Ishikawa (cell line): ENCODE measurements around the gene D2HGDH.

Experiments
- CEBPB ChIP-seq: IDR thresholded peaks from 2 replicates; pipeline ENCODE4 v1.6.1; 2012
- CREB1 ChIP-seq: IDR thresholded peaks from 2 replicates; pipeline ENCODE4 v1.6.1; 2012; ENCODE audit warnings: low read depth
- EGR1 ChIP-seq: IDR thresholded peaks from 2 replicates; pipeline ENCODE4 v1.6.1; 2012
- EP300 ChIP-seq: IDR thresholded peaks from 2 replicates; pipeline ENCODE4 v1.6.1; 2012; ENCODE audit warnings: borderline replicate concordance
- FOXM1 ChIP-seq: IDR thresholded peaks from 2 replicates; pipeline ENCODE4 v1.6.1; 2012; ENCODE audit warnings: low read depth, borderline replicate concordance
- NFIC ChIP-seq: IDR thresholded peaks from 2 replicates; pipeline ENCODE4 v1.6.1; 2012
- RAD21 ChIP-seq: IDR thresholded peaks from 2 replicates; pipeline ENCODE4 v1.6.1; 2012; ENCODE audit warnings: low read depth
- TAF1 ChIP-seq: IDR thresholded peaks from 2 replicates; pipeline ENCODE4 v1.6.1; 2012; ENCODE audit warnings: low read depth, mild to moderate bottlenecking
- TCF12 ChIP-seq: IDR thresholded peaks from 2 replicates; pipeline ENCODE4 v1.6.1; 2012; ENCODE audit warnings: low read depth
- TEAD4 ChIP-seq: IDR thresholded peaks from 2 replicates; pipeline ENCODE4 v1.6.1; 2012
- YY1 ChIP-seq: IDR thresholded peaks from 2 replicates; pipeline ENCODE4 v1.6.1; 2012; ENCODE audit warnings: low read depth
- ZBTB7A ChIP-seq: IDR thresholded peaks from 2 replicates; pipeline ENCODE4 v1.6.1; 2012; ENCODE audit warnings: low read depth
- TF ChIP-seq, protein P1 (sequence below): IDR thresholded peaks from 2 replicates; pipeline ENCODE4 v1.6.1; 2012
- TF ChIP-seq, protein P2 (sequence below): IDR thresholded peaks from 2 replicates; pipeline ENCODE4 v1.6.1; 2012
- TF ChIP-seq, protein P3 (sequence below): IDR thresholded peaks from 2 replicates; pipeline ENCODE4 v1.6.1; 2012; ENCODE audit warnings: low read depth, mild to moderate bottlenecking

D2HGDH gene

DNA sequence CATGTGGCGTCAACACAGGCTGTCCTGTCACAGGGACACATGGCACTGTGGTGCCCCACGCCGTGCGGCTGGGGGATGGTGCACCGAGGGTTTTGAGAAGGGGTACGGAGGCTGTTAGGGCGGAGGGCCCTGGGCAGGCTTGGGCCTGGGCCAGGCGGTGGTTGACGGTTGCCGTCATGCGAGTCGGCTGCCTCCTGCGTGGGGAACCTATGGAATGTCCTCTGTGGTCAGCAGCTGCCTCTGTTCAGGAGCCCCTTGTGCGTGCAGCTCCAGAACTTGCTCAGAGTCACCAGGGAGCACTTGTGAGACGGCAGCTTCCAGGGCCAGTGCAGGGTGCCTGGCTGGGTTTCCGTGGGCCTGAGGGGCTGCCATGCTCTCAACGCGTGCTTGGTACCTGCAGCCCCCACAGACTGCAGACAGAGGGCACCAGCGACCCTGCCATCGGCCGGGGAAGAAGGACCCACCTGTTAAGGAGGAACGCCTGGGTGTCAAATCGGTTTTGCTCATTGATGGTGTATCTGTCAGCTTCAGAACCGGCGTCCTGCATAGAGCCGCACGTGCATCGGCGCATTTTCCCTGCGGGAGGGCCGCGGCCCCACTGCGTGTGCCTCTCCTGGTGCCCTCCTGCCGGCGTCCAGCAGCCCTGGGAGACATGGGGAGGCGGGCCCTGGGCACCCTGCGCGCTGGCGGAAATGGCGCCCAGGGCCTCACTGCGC, 10.0 kb upstream of the D2HGDH start:
- TF ChIP-seq, protein P1, sequence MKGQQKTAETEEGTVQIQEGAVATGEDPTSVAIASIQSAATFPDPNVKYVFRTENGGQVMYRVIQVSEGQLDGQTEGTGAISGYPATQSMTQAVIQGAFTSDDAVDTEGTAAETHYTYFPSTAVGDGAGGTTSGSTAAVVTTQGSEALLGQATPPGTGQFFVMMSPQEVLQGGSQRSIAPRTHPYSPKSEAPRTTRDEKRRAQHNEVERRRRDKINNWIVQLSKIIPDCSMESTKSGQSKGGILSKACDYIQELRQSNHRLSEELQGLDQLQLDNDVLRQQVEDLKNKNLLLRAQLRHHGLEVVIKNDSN = no peak
- TF ChIP-seq TCF12 = no peak
- TF ChIP-seq CEBPB = no peak
- TF ChIP-seq, protein P2, sequence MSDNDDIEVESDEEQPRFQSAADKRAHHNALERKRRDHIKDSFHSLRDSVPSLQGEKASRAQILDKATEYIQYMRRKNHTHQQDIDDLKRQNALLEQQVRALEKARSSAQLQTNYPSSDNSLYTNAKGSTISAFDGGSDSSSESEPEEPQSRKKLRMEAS = no peak
- no peak for TF ChIP-seq EGR1
- TF ChIP-seq TEAD4 = no peak
- peak; percentile 33; the same call in 1 of the 2 replicates for TF ChIP-seq RAD21

DNA sequence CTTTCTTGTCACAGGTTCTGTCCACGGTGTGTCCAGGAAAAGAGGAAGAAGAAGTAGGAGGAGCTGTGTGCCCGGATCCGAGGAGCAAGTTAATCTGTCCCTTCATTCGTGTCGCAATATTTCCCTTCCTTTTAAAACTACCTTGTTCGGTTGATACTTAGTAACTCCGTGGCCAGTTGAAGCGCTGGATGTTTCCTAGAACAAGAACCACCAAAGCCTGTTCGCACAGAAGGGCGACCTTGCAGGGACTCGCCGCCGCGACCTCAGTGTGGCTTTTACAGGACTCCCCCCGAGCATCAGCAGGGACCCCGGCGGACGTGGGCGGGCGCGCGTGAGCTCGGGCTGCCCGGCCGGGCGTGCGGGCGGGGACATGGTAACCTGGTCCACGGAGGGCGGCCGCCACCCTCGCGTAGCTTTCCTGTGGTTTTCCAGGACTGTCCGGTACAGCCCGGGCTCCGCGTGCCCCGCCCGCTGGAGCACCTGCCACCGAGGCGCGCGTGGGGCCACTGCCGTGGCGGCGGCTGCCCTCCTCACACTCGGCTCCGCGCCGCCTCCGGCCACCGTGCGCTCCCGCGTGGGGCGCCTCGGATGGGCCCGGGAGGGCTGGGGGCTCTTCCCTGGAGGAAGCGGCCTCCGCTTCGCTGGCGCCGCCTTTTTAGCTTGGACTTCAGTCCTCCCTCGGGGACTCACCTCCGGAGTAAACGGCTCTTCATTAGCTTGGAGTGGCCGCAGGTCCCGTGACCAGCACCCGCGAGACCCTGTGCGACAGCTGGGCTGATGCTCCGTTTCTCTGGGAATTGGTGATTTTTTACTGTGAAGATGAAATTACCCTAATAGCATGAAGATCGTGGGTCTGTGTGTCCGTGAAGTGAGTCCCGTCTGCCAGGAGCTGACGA, 9.2 kb upstream of the D2HGDH start:
- TF ChIP-seq, protein P3, sequence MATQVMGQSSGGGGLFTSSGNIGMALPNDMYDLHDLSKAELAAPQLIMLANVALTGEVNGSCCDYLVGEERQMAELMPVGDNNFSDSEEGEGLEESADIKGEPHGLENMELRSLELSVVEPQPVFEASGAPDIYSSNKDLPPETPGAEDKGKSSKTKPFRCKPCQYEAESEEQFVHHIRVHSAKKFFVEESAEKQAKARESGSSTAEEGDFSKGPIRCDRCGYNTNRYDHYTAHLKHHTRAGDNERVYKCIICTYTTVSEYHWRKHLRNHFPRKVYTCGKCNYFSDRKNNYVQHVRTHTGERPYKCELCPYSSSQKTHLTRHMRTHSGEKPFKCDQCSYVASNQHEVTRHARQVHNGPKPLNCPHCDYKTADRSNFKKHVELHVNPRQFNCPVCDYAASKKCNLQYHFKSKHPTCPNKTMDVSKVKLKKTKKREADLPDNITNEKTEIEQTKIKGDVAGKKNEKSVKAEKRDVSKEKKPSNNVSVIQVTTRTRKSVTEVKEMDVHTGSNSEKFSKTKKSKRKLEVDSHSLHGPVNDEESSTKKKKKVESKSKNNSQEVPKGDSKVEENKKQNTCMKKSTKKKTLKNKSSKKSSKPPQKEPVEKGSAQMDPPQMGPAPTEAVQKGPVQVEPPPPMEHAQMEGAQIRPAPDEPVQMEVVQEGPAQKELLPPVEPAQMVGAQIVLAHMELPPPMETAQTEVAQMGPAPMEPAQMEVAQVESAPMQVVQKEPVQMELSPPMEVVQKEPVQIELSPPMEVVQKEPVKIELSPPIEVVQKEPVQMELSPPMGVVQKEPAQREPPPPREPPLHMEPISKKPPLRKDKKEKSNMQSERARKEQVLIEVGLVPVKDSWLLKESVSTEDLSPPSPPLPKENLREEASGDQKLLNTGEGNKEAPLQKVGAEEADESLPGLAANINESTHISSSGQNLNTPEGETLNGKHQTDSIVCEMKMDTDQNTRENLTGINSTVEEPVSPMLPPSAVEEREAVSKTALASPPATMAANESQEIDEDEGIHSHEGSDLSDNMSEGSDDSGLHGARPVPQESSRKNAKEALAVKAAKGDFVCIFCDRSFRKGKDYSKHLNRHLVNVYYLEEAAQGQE = no peak
- TF ChIP-seq EGR1 (no peak), RAD21 (no peak), YY1 (no peak), CREB1 (no peak), ZBTB7A (no peak), NFIC (no peak), TEAD4 (no peak), TCF12 (no peak), CEBPB (no peak)
- TF ChIP-seq, protein P2 = no peak
- TF ChIP-seq, protein P1 = no peak

DNA sequence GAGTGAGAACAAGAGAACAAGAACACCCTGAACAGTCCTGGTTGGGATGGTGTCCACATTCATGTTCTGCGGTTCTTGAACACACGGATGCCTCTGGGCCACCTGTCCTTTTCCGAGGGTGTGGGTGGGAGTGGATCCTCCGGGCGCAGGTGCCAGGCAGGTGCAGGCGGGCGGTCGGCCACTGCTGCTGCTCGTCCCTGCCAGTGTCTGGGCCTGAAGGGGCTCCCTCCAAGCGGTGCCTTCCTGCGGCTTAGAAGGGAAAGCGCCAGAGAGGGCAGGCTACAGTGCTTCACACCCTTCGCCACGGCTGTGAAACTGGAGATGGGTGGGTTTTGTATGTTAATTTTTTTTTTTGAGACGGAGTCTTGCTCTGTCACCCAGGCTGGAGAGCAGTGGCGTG, 8.0 kb upstream of the D2HGDH start:
- TF ChIP-seq, protein P1 = no peak
- no peak for TF ChIP-seq CREB1
- no peak for TF ChIP-seq TCF12
- no peak for TF ChIP-seq EGR1
- no peak for TF ChIP-seq TAF1
- TF ChIP-seq, protein P3 = no peak
- TF ChIP-seq ZBTB7A = no peak
- TF ChIP-seq NFIC = no peak
- no peak for TF ChIP-seq CEBPB
- TF ChIP-seq FOXM1 = no peak
- TF ChIP-seq, protein P2 = no peak
- TF ChIP-seq EP300 = no peak

DNA sequence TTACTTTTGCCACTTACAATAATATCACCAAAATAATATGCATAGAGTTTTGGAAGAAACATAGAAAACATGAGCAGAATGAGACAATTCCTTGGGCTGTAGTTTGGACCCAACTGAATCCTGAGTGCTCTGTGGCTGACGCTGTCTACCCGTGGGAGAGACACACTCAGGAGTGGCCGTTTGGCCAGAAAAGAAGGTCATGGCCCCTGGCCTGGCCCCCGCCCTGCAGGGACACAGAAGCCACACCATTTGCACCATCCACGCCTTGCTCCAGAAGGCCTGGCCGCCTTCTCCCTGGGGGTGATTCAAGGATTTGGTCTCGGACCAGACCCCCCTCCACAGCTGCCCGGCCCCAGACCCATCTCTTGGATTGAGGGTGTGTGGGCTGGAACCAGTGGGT, 6.4 kb upstream of the D2HGDH start:
- TF ChIP-seq CEBPB (no peak), NFIC (no peak), TCF12 (no peak), ZBTB7A (no peak), CREB1 (no peak), RAD21 (no peak), TAF1 (no peak), TEAD4 (no peak), YY1 (no peak)
- TF ChIP-seq, protein P2 = no peak
- TF ChIP-seq, protein P3 = no peak
- TF ChIP-seq, protein P1 = no peak
